Activated T-cell treated with anti-CD3 and anti-CD28 coated beads for 4 hours (primary cell): ENCODE results near the gene LIX1L.
"Not testable (repeated sequence)": the region's sequence is repeated elsewhere in the genome, so short reads cannot be mapped to it uniquely, and the experiment has no call there.

Experiments
- DNase-seq: peaks from one replicate; pipeline ENCODE4 v3.0.0-alpha.2; 2020

Gene LIX1L

DNA sequence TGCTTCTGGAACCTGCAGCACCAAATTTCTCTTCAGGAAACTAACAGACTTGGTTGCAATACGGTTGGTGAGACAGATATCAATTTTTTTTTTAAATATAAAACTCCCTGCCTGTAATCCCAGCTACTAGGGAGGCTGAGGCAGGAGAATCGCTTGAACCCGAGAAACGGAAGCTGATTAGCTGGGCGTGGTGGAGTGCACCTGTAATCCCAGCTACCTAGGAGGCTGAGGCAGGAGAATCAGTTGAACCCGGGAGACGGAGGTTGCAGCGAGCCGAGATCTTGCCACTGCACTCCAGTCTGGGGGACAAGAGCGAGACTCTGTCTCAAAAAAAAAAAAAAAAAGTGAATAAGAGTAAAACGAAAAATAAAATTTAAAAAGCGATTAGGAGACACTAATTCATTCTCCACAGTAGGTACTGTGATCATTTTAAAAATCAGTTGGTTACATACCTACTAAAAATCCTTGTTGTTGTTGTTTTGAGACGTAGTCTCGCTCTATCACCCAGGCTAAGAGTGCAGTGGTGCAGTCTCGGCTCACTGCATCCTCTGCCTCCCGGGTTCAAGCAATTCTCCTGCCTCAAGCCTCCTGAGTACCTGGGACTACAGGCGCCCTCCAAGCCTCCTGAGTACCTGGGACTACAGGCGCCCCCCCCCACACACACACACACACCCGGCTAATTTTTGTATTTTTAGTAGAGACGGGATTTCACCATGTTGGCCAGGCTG lies 29.7 kb downstream of the LIX1L start:
- no peak for DNase-seq

DNA sequence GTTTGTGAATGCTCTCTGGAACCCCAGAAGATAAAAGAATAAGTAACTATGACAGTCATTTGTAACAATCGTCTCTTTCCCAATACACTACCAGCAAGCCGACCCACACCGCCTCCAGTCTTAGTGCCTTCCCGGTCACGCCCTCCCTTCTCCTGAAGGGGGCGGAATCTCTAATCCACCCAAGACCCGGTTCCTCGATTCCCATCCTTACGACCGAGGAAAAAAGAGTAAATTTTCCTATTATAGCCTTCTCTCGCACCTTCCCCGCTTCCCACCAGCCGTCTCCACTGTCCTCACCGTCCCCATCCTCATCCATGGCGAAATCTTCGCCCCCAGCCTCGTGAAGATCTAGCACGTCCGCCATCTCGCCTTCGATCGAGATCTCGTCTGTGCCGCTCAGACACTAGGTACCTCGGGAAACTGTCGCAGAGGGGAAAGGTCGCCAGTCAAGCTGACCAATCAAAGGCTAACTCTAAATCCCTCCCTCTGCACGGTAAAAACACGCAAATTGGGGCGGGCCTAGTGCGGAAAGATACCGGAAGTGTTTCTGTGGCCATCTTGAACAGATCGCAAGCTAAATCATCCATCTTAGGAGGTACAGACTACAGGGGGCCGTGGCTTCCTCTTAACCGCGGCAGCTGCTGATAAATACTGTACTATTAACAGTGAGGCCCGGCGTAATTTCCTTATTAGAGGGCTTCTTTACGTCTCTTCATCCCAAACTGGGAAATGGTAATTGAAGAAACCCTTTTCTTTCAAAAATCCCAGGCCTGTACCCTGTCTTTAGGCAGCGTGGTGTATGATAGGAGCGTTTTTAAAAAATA lies 30.5 kb downstream of the LIX1L start, which contains the start of gene RBM8A:
TSS of gene RBM8A (minus strand) at position 422 of the 824 bp plus-strand sequence. CDS start at position 364, 58 bp downstream.
- DNase-seq, result peak; percentile 92

DNA sequence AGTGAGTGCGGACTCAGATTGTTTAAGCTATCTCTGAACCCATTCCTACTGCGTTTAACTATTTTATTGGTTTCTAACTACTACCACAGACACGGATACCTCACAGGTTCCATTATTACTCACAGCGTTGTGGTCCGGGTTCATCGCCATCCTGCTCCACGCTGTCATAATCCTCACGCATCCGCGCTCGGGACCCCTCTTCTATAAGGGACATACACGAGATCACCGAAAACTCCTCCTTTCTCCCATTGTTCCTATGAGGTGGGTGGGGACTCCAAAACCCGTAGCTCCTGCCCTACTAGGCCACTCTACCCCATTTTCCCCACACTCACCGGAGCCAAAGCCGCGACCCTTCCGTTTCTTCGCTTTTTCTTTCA lies 31.1 kb downstream of the LIX1L start:
- peak; percentile 40 for DNase-seq

DNA sequence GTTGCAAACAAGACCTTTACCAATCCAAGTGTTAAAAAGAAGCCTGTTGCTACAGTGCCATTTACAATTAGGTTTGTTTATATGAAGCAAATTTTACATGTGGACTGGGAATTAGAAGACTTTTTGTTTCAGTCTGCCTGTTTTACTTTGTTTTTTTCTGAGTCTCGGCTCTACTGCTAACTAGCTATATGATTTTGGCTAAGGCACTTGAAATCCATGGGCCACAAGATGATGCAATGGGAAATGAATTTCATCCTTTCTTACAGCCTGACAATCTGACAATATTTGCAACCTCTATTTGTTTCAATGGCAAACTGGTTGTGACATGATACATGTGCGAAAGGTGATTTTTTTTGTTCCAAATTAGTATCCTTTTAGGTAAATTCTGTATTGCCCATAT lies 35.6 kb downstream of the LIX1L start:
- DNase-seq, result no peak

DNA sequence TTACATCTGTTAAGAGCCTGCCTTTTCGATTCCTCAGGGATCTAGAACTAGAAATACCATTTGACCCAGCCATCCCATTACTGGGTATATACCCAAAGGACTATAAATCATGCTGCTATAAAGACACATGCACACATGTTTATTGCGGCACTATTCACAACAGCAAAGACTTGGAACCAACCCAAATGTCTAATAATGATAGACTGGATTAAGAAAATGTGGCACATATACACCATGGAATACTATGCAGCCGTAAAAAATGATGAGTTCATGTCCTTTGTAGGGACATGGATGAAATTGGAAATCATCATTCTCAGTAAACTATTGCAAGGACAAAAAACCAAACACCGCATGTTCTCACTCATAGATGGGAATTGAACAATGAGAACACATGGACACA lies 37.5 kb downstream of the LIX1L start:
- not testable (repeated sequence) for DNase-seq

DNA sequence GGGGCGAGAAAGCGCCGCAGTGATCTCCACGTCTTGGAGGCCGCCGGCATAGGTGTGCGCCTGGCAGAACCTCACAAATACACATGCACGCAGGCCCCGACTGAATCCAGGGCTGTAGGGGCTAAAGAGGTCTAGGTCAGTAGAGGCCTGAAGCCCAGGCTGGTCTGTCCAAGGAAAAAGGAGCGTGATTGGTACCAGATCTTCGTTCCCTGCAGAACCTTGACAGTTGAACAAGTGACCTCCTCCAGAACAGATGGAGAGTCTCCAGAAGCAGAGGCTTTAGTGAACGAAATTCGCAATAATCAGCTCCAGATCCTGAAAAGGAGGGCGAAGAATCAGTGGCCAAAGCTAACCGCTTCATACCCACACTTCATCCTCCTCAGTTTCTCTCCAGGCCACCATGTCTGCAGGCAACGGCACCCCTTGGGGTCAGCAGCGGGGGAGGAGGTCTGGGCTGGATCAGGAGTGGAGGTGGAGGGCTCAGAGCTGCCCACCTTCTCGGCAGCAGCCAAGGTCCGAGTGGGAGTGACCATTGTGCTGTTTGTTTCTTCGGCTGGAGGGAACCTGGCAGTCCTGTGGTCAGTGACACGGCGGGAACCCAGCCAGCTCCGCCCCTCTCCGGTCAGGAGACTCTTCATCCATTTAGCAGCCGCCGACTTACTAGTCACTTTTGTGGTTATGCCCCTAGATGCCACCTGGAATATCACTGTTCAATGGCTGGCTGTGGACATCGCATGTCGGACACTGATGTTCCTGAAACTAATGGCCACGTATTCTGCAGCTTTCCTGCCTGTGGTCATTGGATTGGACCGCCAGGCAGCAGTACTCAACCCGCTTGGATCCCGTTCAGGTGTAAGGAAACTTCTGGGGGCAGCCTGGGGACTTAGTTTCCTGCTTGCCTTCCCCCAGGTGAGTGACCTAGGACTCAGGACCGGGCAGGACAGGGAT lies 38.6 kb downstream of the LIX1L start:
- no peak for DNase-seq

DNA sequence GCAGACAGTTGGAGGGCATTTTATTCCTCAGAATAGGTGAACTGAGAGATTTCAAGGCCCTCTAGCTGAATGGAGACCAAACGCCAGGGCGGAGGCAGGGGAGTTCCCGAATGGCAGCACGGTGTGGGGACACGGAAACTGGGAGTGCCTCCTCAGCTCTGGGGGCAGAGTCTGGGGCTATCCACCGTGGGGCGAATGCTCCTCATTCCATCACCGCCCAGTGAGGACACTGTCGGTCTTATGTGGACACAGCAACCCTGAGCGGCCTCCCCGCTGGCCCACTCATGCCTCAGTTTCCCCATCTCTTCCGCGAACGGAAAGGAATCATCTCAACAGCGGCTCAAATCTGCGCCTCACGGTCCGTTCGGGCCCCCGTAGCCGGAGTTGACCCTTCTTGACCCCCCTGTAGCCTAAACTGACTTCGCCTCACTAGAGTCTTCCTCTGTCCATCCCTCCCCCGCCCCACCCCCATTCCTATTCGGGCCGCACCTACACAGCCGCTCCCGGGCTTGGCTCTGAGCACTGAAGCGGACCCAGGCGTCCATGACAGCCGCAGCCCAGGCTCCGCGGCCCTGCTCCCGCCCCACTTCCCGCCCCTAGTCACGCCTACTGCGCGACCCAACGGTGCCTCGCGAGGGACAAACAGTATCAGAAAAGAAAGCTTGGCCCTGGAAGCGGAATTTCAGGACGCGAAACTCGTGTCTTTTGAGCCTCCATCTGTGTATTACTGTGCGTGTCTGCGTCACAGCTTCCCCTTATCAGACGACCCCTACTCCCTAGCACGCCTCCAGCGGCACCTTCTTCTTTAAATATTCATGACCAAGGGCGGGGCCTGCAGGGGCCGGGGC lies 39.4 kb downstream of the LIX1L start, which contains the start of gene PEX11B:
TSS of gene PEX11B (minus strand) at position 574 of the 848 bp plus-strand sequence. CDS start at position 545, 29 bp downstream.
- DNase-seq, result peak; percentile 91

DNA sequence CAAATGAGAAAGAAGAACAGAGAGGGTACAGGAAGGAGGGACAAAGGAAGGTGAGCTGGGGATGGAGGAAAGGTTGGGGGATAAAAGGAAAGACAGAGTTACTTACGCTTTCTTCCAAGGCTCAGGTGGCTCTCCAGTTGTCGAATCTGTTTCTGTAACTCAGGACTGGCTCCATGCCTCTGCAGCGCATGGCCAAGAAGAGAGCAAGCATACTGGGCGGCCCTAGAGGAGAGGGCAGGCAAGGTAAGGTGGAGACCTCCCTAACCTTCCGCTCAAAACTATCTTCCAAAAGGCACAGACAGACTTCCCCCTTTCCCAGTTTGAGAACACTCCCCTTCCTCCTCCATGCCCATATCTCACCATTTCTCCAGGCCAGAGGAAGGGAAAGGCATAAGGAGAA lies 40.2 kb downstream of the LIX1L start:
- DNase-seq, result no peak

DNA sequence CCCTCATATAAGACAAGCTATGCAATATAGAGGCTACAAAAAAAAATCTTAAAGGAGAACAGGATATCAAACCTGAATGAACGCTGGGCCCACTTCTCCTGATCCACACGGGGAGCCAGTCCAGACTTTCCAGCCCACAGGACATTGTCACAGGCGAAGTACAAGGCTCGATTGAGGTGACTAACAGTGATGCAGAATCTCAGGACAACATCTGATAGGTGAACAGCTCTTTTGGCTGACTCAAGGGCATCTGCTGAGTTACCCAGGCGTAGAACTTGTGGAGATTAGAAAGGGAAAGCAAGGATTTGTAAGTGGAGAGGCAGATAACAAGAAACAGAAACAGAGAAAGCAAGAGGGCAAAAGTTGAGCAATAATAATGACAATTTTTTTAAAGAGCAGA lies 41.1 kb downstream of the LIX1L start:
- DNase-seq, result no peak

DNA sequence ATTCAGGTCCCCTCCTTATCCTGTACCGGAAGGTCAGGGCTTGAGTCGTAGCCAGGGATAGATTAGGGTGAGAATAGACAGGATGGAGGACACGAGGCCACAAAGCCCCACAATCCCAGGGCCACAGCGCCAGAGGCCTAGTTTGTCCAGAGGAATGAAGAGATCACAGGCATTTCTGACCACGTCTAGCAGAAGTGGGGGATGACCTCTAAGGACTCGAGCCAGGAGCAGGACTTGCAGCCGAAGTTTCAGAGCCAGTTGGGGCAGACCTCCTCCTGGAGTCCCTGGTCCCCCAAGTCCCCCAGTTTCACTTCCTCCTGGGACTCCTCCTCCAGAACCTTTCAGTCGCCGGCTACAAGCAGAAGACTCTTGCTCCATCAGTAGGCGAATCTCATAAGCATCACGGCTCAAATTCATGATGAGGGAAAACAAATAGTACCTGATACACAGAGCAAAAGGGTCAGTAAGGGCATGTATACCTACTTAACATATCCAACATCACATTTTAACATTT lies 45.6 kb downstream of the LIX1L start:
- no peak for DNase-seq

DNA sequence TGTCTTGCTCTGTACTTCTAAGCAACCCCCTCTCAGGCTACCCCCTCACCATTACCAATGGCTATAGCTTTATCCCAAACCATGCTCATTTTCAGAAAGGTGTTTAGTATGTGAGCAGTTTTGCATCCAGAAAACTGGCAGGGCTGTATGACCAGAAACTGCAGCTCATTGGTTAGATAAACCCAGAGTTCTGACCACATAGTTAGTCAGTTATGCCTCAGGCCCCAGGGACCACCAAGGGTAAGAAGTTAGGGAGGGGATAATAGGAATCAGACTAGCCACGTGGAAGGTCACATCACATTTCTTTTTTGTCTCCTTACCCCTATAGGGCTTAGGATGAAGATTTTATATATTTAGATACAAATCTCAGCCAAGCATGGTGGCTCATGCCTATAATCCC lies 49.2 kb downstream of the LIX1L start:
- DNase-seq, result no peak

DNA sequence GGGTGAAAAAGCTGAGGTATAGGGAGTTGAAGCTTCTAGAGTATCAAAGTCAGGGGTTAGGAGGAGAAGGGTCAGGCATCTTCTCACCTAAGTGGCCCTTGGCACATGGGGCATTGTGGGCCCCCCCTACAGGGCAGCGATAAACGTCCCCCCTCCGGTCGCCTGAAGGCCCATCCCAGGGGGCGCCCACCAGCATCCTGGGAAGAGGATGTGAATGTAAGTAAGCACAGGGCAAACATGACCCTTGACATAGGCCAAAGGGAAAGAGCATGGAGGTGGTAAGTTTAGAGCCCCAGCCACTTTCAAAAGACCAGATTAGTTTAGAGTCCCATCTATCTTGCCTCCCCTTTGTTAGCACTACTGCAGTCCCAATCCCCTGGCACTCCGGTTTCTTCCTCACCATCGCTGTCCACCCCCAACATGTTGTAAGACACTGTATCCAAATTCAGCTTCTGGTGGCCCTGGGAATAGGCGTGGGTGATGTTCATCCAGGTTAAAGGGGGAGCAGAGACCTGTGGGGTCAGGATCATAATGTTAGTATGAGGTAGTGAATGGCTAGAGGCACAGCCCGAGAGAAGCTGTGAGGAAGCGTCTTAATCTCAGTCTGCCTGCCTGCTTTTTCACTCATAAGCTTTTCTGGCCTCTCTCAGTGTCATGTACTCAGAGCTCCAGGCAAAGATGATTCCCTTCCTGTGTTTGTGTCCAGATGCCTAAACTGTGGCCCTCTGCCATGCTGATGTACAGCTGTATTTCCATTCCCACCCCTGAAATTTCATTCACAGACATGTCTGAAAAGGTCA lies 50.7 kb downstream of the LIX1L start:
- no peak for DNase-seq

DNA sequence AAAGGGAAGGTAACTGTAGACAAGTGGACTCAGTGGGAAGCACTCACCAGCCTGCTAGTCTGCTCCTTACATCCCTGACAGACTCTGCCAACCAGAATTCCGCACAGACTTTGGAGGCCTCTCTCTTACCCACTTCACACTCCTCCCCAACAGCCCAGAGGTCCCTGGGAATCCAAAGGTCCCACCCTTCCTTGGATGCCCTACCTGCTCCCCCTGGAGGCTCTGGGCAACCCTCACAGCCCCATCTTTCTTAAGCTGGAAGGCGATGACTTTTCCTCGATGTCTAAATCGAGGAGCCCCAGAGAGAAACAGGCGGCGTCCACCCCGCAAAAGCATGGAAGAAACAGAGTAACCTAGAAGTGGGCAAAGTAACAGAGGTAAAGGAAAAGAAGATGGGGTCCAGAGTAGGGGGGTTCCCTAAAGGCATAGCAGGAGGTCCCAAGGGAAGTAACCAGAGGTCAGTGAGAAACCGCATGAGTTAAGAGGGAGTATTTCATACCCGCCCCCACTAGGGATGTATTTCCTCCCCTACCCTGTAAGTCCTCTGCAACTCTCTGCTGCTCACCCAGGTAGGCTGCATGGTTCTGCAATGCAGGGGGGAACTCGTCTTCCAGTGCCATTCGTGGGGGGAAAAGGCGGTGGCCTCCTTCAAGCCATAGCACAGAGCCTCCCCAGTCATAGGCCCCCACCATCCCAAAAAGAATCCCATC lies 56.4 kb downstream of the LIX1L start:
- DNase-seq, result no peak

DNA sequence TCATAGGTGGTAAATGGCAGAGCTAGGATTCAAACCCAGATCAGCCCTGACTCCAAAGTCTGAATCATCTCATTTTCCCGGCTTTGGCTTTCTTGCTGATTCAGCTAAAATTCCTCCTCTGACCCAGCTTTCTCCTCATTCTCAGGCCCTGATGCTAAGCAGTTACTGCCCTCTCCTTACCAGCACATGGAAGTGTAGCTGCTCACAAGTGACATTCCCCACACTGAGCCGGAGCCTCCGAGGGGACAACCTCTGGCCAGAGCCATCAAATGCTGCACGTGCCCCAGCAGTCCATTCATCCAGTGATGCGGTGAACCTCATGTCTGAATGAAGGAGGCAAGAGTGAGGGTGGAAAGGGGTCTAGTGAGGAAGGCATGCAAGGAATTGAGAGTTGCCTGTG lies 59.1 kb downstream of the LIX1L start:
- DNase-seq, result no peak

DNA sequence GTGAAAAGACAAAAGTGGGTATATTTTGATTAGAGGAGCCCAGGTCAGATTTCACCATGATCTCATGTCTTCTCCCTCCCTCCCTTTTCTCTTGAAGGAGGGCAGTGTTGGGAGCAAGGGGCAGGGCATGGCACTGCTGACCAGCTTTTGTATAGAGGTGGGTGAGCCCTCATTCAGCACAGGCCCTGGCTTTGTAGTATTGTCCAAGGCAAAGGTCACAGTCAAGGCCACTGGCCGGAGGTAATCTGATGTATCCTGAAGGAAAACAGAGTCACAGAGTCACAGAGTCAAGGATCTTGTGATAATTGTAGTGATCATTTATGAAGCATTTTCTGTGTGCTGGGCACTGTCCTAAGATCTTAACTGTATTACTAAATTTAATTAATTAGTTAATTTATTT lies 59.8 kb downstream of the LIX1L start:
- no peak for DNase-seq

DNA sequence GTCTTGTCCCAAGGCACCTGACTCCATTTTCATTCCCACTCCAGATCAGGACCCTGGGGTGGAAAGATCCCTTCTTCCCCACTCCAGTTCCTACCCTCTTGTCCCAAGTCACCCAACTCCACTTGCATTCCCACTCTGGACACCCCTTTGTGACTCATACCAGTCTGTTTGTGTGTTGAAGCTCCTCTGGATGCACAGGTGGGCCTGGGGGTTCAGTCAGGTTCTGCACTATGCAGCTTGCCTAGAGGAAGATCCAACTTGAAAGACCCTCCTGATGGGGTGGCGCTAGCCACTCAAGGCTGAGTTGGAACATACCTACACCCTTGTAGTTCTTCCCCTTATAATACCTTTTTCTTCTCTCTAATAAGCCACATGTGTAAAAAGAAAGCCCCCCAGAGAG lies 62.3 kb downstream of the LIX1L start:
- no peak for DNase-seq

DNA sequence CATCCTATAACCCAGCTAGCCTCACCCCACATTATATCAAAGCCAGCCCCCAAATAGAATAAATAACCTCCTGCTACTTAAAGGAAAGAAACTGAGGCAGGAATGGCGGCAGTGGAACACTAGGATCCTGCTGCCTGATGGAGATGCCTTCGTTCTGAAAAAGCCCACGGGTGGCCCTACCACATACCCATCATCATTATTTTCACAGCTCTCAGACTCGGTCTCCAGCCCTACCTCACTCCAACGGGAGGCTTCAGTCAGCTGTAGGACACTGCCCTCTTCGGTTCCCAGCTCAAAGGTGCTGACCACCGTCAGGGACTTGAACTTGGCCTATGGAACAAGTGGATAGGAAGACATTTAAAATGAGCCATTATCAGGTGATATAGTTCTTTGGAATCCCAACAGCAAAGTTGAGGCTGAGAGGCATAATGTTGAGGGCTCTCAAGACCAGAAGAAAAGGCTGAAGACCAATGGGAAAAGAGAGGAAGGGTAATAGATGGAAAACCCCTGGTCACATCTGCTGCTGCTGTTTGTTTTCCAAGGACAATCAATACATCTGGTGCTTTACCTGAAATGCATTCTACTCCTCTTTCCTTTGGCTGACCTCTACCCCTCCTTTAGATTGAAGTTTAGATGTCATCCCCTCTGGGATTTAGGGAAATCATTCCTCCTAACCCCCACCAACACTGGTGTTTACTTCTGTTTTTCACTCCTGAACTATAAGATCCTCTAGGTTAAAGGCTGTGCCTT lies 64.3 kb downstream of the LIX1L start:
- DNase-seq, result no peak

DNA sequence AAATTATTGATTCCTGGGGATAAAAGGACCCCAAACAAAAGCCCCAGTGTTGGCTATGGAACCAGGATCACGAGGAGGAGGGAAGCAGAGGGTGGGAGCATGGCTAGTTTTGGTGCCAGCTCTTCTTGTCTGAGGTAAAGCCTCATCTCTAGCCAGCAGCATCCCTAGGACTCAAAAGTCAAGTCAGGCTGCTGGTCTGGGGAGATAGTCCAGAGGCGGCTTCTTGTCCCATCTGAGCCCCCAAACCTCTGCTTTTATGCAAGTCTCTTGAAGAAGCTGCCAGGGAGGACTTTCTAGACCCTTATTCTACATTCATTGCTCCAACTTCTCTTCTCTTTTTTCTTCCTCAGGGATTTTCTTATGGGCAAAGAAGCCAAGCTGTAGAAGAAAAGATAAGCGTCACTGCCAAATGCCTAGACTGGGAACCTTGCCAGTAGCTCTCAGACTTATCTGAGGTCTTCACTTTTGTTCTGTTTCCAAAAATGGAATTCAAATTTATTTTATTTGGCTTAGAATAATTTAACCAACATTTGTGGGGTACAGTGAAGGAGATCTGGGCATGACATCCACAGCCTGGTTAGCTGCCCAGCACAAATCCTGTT lies 65.2 kb downstream of the LIX1L start:
- no peak for DNase-seq
